ENCODE data around the gene RELB. TPM values are rescaled to one million over a fixed set of nuclear protein-coding genes. Genes with fewer than 3 reads are reported as not detected.

The RELB gene
- total and polyA plus RNA-seq, 7 donors, result 6.5 to 44.0 (median 13.2) TPM

GRCh38 chr19:45061965-45062364, 60.7 kb downstream of the RELB start:
- Histone ChIP-seq H3K36me3 (ENCODE audit: insufficient read depth in 1 of 2, low read depth in 1 of 2) (peaks cover 9 to 98% of the 10 kb centered on the region in 2 donors), H3K4me3 (no peak overlapping the region), H3K27ac (no peak overlapping the region), H3K9me3 (no peaks in the 10 kb centered on the region), H3K4me1 (no peaks in the 10 kb centered on the region), H3K27me3 (ENCODE audit: insufficient read depth in 3 of 3, low read length in 2 of 3) (no peaks in the 10 kb centered on the region)
- ATAC-seq (no peak), DNase-seq (no peak)
- TF ChIP-seq CTCF (IDR thresholded peaks at IDR 0.05), result no peak
- 89 to 95% (median 89%) methylated on average over 4 of the region's 4 CpGs for WGBS, 3 donors
- intact Hi-C loops (cut with DNase I), result no loop called here

GRCh38 chr19:45063851-45064801, 62.9 kb downstream of the RELB start:
- H3K4me3 ChIP-seq, result no peak overlapping the region
- WGBS, 3 donors, result 96% methylated on average over 75 to 85 of the region's 85 CpGs
- ATAC-seq (no peak), DNase-seq (no peak)
- no peaks in the 10 kb centered on the region for H3K4me1 ChIP-seq
- H3K27ac ChIP-seq, result no peak overlapping the region
- intact Hi-C loops (cut with DNase I), result no loop called here
- H3K36me3 ChIP-seq (ENCODE audit: insufficient read depth in 1 of 2, low read depth in 1 of 2), result peaks cover 5 to 98% of the 10 kb centered on the region in 2 donors
- no peaks in the 10 kb centered on the region for H3K9me3 ChIP-seq
- no peaks in the 10 kb centered on the region for H3K27me3 ChIP-seq (ENCODE audit: insufficient read depth in 3 of 3, low read length in 2 of 3)
- no peak for TF ChIP-seq CTCF (IDR thresholded peaks at IDR 0.05)

GRCh38 chr19:45066921-45067661, 65.8 kb downstream of the RELB start:
- Histone ChIP-seq H3K27me3 (ENCODE audit: insufficient read depth in 3 of 3, low read length in 2 of 3) (no peaks in the 10 kb centered on the region), H3K36me3 (ENCODE audit: insufficient read depth in 1 of 2, low read depth in 1 of 2) (peaks cover 3 to 98% of the 10 kb centered on the region in 2 donors), H3K4me1 (no peaks in the 10 kb centered on the region), H3K27ac (no peak overlapping the region), H3K9me3 (no peaks in the 10 kb centered on the region), H3K4me3 (no peak overlapping the region)
- no peak for DNase-seq
- ATAC-seq, result no peak
- 91 to 95% (median 92%) methylated on average over 36 to 38 of the region's 38 CpGs for WGBS, 3 donors
- intact Hi-C loops (cut with DNase I), result no loop called here
- no peak for TF ChIP-seq CTCF (IDR thresholded peaks at IDR 0.05)

GRCh38 chr19:45068041-45068440, 66.8 kb downstream of the RELB start:
- 67 to 79% (median 78%) methylated on average over 3 to 9 of the region's 10 CpGs for WGBS, 3 donors
- no peak for TF ChIP-seq CTCF (IDR thresholded peaks at IDR 0.05)
- intact Hi-C loops (cut with DNase I), result no loop called here
- Histone ChIP-seq H3K4me3 (no peak overlapping the region), H3K9me3 (no peaks in the 10 kb centered on the region), H3K36me3 (ENCODE audit: insufficient read depth in 1 of 2, low read depth in 1 of 2) (peaks cover 0 to 92% of the 10 kb centered on the region in 2 donors), H3K27ac (no peak overlapping the region), H3K27me3 (ENCODE audit: insufficient read depth in 3 of 3, low read length in 2 of 3) (no peaks in the 10 kb centered on the region), H3K4me1 (no peaks in the 10 kb centered on the region)
- DNase-seq (no peak), ATAC-seq (no peak)
